ENCODE results near the gene PLEKHM2.
"Not testable (repeated sequence)": the region's sequence is repeated elsewhere in the genome, so short reads cannot be mapped to it uniquely, and the experiment has no call there.

PLEKHM2 gene

GRCh38 chr1:15696956-15697521 is 12.9 kb downstream of the PLEKHM2 start:
- POLR2A ChIA-PET (ENCODE audit: low non-redundant PET) = no interaction called here
- no peak for TF ChIP-seq CTCF (conservative IDR thresholded peaks at IDR 0.05; ENCODE audit: low read depth)

GRCh38 chr1:15698201-15698600 is 14.1 kb downstream of the PLEKHM2 start:
- H3K27ac ChIP-seq = no peak overlapping the region
- no peak for DNase-seq (ENCODE audit: low spot score)
- TF ChIP-seq CTCF (conservative IDR thresholded peaks at IDR 0.05; ENCODE audit: low read depth) = no peak
- ChIA-PET POLR2A (ENCODE audit: low non-redundant PET) (interaction anchor here (0.6 kb wide), 1 partner anchor 25 kb away, joined by 3 read pairs; no protein-coding TSS in a partner anchor), CTCF (no interaction called here)

More at GRCh38 chr1:15696956-15697521, 12.9 kb downstream of the PLEKHM2 start:
- CTCF ChIA-PET = no interaction called here
- no peak for DNase-seq (ENCODE audit: low spot score)
- H3K27ac ChIP-seq = peak overlapping the region; percentile 54

GRCh38 chr1:15699321-15699720 is 15.2 kb downstream of the PLEKHM2 start:
- CTCF ChIA-PET; POLR2A ChIA-PET (ENCODE audit: low non-redundant PET); DNase-seq (ENCODE audit: low spot score); H3K27ac ChIP-seq: not testable (repeated sequence)

GRCh38 chr1:15700508-15700907 is 16.4 kb downstream of the PLEKHM2 start:
- ChIA-PET POLR2A (ENCODE audit: low non-redundant PET) (no interaction called here), CTCF (no interaction called here)
- H3K27ac ChIP-seq = peak overlapping the region; percentile 43
- TF ChIP-seq CTCF (conservative IDR thresholded peaks at IDR 0.05; ENCODE audit: low read depth) = no peak
- DNase-seq (ENCODE audit: low spot score) = no peak

- H3K27ac ChIP-seq = peak overlapping the region; percentile 85
- ChIA-PET CTCF (interaction anchor here (0.6 kb wide), 1 partner anchor 198 kb away, joined by 5 read pairs; no protein-coding TSS in a partner anchor), POLR2A (ENCODE audit: low non-redundant PET) (interaction anchor here (0.6 kb wide), 2 partner anchors 19 to 48 kb away, joined by 3 to 6 read pairs; no protein-coding TSS in a partner anchor)
- no peak for DNase-seq (ENCODE audit: low spot score)
- TF ChIP-seq CTCF (conservative IDR thresholded peaks at IDR 0.05; ENCODE audit: low read depth) = no peak
Observed at GRCh38 chr1:15701784-15702183, 17.7 kb downstream of the PLEKHM2 start.

- ChIA-PET CTCF (interaction anchor here (0.6 kb wide), 1 partner anchor 63 kb away, joined by 6 read pairs; no protein-coding TSS in a partner anchor), POLR2A (ENCODE audit: low non-redundant PET) (no interaction called here)
- H3K27ac ChIP-seq = peak overlapping the region; percentile 85
- TF ChIP-seq CTCF (conservative IDR thresholded peaks at IDR 0.05; ENCODE audit: low read depth) = no peak
- peak; percentile 20 for DNase-seq (ENCODE audit: low spot score)
Observed at GRCh38 chr1:15702722-15703550, 18.8 kb downstream of the PLEKHM2 start.

GRCh38 chr1:15703562-15703961 is 19.4 kb downstream of the PLEKHM2 start:
- ChIA-PET POLR2A (ENCODE audit: low non-redundant PET) (no interaction called here), CTCF (no interaction called here)
- DNase-seq (ENCODE audit: low spot score) = peak; percentile 80

More at GRCh38 chr1:15703562-15703961, 19.4 kb downstream of the PLEKHM2 start:
- peak overlapping the region; percentile 85 for H3K27ac ChIP-seq
- TF ChIP-seq CTCF (conservative IDR thresholded peaks at IDR 0.05; ENCODE audit: low read depth) = no peak
